Activated CD4-positive, alpha-beta T cell treated with anti-CD3 and anti-CD28 coated beads for 48 hours (primary cell): ENCODE data around the gene PTPRN2.
"Not testable (repeated sequence)": the region's sequence is repeated elsewhere in the genome, so short reads cannot be mapped to it uniquely, and the experiment has no call there.

Experiments
- DNase-seq: peaks from one replicate; pipeline ENCODE4 v3.0.0-alpha.2; 2020

Gene PTPRN2

DNA sequence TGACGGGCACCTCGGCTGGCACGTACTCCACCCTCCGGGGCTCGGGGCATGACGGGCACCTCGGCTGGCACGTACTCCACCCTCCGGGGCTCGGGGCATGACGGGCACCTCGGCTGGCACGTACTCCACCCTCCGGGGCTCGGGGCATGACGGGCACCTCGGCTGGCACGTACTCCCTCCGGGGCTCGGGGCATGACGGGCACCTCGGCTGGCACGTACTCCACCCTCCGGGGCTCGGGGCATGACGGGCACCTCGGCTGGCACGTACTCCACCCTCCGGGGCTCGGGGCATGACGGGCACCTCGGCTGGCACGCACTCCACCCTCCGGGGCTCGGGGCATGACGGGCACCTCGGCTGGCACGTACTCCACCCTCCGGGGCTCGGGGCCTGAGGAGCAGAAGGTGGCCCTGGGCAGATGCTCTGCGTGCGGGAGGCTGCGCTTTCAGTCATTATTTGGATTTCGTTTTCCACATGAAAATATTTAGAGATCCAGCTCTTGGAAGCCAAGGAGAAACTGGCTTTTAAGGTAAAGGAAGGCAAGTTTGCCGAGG lies 1086.6 kb downstream of the PTPRN2 start:
- DNase-seq, result not testable (repeated sequence)

DNA sequence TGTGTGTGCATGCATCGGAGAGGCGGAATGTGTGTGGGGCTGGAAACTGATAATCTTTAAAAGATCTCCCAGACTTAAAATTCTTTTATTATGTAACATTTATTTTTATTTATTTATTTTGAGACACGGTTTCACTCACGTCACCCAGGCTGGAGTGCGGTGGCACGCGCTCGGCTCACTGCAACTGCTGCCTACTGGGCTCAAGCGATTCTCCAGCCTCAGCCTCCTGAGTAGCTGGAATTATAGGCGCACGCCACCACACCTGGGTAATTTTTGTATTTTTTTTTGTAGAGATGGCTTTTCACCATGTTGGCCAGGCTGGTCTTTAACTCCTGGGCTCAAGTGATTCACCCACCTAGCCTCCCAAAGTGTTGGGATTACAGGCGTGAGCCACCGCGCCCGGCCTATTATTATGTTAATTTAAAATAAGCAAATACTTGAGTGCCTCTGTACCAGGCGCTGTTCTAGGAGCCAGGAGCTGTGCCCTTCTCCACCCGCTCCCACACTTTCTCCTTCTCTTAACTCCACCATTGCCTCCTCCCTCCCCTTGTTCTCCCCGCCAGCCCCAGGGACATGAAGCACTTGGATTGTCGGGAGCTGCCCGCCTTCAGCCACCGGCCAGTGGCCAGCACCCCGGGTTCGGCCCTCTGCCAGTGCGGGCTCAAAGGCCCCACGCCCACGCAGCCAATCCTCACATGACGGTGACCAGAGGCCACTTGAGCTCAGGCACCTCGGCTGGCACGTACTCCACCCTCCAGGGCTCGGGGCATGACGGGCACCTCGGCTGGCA lies 1087.3 kb downstream of the PTPRN2 start:
- DNase-seq, result no peak

DNA sequence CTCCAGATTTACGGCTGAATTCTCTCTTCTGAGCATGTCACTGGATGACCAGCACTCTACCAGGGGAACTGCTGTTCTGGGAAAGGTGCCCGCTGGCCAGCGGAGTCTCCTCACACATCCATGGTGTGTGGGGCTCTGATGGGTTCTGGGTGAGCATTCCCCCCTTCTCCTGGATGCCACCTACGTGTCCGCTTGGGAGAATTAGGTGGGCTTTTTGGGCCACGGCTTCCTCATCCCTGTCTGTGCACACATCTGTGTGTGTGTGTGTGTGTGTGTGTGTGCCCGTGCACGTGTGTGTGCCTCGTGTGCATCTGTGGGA lies 1087.8 kb downstream of the PTPRN2 start:
- DNase-seq, result no peak

DNA sequence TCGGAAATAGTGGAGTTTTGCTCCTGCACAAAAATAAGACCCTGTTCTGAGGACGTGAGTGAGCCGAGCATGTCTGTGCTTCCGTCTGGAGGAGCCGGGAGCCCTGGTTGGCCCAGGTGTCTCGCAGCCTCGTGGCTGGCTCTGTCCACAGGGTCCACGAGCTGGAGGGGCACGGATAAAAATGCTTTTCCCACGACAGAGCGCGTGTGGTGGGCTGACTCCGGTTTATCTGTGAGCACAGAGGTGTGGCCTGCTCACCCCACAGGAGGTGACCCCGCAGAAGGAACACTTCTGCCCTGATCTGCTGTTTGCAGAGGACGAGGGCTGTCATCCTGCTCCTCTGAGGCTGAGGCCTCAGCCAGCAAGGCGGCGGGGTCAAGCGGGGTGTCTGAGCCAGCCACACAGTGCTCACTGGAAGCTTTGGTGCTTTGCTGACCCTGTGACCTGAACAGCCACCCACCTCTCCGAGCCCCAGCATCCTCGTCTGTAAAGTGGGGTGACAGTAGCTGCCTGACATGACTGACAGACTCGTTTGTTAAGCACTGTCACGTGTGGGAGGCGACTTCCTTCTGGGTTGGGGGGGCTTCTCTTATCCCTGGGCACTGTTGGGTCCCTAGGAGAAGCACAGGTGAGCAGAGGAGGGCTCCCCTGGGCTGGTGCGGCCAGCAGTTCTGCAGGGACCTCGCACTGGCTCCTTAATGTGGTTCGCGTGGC lies 1088.3 kb downstream of the PTPRN2 start:
- DNase-seq, result no peak

DNA sequence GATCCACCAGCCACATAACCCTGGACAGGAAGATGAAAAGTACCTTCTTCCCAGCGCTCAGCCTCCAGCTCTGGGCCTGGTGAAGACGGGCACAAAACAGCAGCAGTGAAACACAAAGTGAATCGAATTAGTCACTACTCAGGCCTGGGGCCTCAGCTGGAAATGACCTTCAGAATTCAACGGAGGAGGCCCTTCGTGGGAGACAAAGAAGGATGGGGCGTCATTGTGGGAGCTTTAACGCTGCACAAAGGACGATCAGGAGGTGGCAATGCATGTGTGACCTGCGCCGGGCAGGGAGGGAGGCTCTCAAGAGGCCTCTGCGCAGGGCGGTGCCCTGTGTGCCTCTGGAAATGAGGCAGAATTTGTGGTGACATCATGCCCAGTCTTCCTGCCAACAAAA lies 1089.0 kb downstream of the PTPRN2 start:
- no peak for DNase-seq

DNA sequence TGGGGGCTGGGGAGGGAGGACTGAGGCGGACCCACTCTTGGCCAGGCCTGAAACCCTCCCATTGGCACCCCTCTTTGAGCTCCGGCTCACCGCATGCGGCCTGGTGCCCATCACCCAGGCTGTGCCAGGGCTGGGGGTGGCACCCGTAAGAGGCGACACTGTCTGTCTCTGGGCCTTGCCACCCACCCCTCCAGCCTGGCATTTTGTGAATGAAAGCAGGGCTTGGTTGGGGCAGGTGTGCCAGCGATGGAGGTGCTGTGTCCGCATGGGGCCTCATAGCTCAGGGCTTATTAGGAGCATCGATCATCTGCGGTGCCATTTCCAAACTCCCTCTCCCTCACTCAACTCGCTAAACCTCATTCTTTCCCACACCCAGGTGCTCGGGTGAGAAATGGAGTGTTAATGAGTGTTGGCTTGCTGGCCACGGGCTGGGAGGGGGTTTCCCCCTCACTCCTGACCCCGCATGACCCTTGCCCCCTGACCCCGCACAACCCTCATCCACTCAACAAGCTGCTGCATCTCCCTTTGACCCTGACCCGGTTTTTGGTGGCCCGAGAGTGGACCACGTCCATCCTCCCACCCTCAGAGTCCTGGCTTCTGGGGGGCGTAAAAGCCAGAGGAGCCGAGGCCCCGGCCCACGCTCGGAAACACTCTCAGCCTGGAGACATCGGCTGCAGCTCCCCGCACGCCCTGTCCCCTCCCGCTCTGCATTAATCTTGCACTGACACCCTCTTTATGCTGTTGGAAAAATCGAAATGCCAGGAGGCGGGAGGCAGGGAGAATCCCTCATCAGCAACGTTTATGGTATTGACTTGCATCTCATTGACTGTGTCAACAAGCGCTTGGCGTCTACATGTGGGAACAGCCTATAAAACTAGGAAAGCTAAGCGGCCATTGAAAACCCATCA lies 1089.6 kb downstream of the PTPRN2 start:
- DNase-seq, result no peak

DNA sequence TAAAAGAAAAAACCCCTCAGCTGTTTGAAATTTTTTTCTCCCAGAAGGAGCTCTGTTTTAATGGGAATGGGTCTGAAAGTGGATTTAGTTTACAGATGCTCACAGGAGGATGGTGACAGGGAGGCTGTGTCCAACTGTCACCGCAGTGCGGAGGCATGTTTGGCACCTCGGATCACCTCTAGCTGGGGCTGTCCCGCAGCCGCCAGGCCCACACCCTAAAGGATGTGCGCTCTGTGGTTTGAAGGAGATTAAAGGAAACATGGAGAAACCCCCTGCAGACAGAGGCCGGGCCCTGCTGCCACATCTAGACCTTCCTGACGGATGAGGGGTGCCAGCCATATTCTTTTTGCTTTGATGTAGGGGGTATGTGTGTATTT lies 1090.3 kb downstream of the PTPRN2 start:
- no peak for DNase-seq

DNA sequence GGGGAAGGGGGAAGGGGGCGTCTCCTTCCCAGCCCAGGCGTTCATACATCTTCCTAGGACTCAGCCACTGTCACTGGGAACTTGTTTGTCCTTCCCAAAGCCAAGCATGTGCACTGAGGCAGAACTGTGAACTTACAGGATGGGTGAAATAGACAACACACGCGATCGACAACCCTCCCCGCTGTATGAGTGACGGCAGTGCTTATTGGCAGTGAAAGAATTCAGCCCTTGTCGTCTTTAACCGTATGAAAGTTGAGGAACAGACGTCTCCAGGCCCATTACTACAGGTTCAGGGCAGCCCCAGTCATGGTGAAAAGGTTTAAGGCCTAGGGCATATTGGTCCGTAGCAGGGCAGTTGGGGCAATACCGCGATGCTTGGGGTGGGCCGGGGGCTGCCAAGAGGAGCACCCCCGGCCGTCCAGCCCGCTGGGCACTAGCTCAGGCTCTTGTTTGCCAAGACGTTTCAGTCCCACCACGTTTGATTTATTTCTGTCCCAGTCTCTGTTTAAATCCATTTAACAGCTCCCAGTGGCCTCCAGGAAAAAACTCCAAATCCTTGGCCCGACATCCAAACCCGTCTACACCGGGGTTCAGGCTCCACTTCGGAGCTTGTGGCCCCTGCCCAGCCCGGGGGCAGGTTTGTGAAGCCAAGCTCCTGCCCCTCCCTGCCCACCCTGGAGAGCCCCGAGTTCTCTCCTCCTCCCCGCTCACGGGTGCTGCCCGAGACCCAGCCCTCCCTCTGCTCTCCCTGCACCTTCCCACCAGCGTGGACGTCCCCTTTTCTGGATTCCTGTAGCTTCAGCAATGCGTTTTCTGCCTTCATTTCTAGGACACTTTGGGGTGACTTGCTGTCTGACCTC lies 1091.0 kb downstream of the PTPRN2 start:
- DNase-seq, result no peak

DNA sequence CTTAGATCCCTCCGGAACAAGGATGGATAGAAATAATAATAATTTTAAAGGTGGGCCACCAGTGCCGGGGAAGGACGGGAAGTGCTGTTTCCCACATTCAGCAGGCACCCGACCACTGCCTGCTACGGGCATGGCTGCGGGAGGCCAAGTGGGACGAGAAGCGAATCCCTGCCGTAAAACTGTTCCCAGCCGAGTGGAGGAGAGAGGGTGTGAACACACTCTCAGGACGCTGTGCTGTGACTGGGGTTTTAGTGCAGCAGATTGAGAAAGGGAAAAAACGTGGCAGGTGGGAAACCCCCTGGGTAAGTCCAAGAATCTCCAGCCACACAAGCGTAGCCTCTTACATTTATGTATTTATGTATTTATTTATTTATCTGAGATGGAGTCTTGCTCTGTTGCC lies 1092.0 kb downstream of the PTPRN2 start:
- DNase-seq, result peak; percentile 44

DNA sequence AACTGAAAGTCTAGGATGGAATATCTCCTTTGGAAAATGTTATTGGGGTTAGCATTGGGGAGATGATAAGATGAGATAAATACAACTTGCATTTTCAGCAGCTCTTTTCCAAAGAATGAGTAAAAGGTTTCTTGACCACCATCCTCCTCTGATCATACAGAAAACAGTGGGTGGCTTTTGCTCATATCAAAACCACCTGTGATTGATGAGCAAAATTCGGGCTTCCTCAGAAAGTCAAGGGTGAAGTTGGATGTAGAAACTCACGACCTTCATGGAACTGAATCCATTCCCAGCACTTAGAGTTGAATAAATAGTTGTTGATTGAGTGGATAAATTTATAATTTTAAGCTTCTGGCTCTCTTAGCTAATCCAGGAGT lies 1092.5 kb downstream of the PTPRN2 start:
- DNase-seq, result peak; percentile 38

DNA sequence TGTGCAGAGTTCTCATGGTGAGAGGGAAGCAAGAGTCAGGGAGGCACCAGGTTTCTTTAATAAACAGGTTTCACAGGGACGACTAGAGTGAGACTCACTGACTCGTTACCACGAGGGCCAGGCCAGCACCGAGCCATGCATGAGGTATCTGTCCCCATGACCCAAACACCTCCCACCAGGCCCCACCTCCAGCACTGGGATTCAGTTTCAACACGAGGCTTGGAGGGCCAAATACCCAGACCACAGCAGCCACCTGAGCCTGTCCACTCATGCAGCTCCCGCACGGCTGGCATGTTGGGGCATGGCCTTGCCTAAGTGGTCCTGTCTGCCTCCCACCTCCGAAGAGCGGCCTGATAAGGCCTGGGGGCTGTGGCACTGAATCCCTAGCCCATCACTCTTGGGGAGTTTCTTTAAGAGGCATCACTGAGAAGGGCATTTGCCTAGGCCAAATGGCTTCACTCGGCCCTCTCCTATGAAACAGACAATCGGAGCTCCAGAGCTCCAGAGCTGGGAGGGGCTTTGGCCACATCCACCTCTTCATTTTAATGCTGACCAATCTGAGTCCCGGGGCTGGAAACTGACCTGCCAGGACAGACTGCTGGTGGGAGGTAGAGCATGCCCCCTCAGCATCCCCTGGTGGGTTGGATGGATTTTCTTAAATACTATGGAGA lies 1093.0 kb downstream of the PTPRN2 start:
- peak; percentile 50 for DNase-seq

DNA sequence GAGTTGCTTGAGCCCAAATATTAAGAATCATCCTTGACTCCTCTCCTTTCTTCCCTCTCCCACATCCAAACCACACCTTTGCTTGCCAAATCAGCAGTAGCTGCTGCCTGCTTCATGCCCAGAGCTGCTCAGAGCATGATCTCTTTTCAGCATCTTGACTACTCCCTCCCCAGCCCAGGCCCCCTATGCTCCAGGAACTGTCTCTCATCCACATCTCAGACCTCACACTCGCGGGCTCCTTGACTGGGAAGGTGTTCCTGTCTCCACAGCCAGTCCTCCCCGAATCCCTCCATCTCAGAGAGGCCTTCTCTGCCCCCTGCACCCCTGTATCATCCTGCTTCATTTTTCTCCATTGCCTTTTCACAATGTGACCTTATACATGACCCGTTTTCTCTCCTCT lies 1093.8 kb downstream of the PTPRN2 start:
- DNase-seq, result no peak

DNA sequence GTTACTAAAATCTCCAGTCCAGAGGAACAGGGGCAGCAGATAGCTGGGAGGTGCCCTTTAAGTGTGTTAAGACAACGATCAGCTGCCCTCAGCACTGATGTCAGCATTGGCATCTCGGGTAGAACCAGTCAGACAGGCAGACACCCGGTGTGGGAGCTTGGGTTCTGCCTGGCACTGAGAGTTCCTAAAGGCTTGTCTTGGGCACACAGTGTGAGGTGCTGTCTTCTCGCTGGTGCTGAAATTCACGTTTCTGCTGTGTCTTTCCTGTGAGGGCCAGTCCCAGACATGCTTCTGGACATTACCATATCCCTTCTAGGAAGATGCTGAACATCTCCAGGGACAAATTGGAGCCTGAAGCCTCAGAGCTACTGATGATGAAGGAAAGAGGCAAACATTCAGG lies 1094.6 kb downstream of the PTPRN2 start:
- peak; percentile 18 for DNase-seq

DNA sequence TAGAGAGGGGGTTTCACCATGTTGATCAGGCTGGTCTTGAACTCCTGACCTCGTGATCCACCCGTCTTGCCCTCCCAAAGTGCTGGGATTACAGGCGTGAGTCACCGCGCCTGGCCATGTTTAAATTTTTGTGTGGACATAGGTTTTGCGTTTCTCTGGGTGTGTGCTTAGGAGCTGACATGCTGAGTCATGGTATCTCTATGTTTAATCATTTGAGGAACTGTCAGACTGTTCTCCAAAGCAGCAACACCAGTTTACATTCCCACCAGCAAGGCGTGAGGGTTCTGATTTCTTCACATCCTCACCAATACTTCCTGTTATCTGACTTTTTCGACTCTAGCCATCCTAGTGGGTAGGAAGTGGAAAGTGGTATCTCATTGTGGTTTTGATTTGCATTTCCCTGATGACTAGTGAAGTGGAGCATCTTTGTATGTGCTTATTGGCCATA lies 1097.1 kb downstream of the PTPRN2 start:
- DNase-seq, result peak; percentile 63

DNA sequence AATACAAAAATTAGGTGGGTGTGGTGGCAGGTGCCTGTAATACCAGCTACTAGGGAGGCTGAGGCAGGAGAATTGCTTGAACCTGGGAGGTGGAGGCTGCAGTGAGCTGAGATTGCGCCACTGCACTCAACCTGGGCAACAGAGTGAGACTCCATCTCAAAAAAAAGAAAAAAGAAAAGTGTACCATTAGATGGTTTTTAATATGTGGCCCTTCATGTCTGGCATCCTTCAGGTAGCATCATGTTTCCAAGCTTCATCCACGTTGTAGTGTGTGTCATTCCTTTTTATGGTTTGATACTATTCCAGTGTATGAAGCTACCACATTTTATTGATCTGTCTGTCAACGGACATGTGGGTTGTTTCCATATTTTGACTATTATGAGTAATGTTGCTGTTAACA lies 1097.8 kb downstream of the PTPRN2 start:
- DNase-seq, result not testable (repeated sequence)
